Kidney (tissue), 14 donors: ENCODE data around the gene ARHGEF17. TPM values are rescaled to one million over a fixed set of nuclear protein-coding genes. Genes with fewer than 3 reads are reported as not detected.

Experiments
- DNase-seq, 5 donors: peaks; one replicate each; pipeline ENCODE4 v3.0.0-alpha.2; 2013 to 2020
- FAIRE-seq: peaks from 2 replicates; lab custom pipeline; 2012; peaks lifted over from hg19 to GRCh38; lab: Jason Lieb, UNC
- H3K27ac ChIP-seq, 2 donors: one replicate each; pipeline ENCODE4 v1.7.0; 2013; ENCODE audit warnings: low read depth in 2 of 2, low read length in 2 of 2, inconsistent platforms in 1 of 2
- H3K27me3 ChIP-seq: one replicate; pipeline ENCODE4 v1.7.1; 2013; ENCODE audit warnings: low read length, inconsistent platforms; ENCODE audit not compliant: control insufficient read depth, insufficient read depth
- H3K36me3 ChIP-seq, 3 donors: one replicate each; pipeline versions ENCODE4 v1.7.0 to v1.7.1; 2013; ENCODE audit warnings: low read length in 3 of 3, control low read depth in 1 of 3, inconsistent platforms in 1 of 3; ENCODE audit not compliant: insufficient read depth in 3 of 3, control insufficient read depth in 2 of 3
- H3K4me1 ChIP-seq, 3 donors: one replicate each; pipeline versions ENCODE4 v1.7.0 to v1.7.1; 2013; ENCODE audit warnings: low read length in 3 of 3, inconsistent platforms in 1 of 3, low read depth in 1 of 3; ENCODE audit not compliant: control insufficient read depth in 2 of 3, insufficient read depth in 2 of 3
- H3K4me3 ChIP-seq, 3 donors: one replicate each; pipeline versions ENCODE4 v1.7.0 to v1.8.1; 2013; ENCODE audit warnings: low read length in 3 of 3, control low read depth in 1 of 3, inconsistent platforms in 1 of 3
- H3K9ac ChIP-seq, 3 donors: one replicate each; pipeline versions ENCODE4 v1.7.0 to v1.7.1; 2013; ENCODE audit warnings: low read length in 3 of 3, control low read depth in 1 of 3, inconsistent platforms in 1 of 3
- H3K9me3 ChIP-seq, 3 donors: one replicate each; pipeline versions ENCODE4 v1.7.0 to v1.7.1; 2013; ENCODE audit warnings: low read length in 3 of 3, control low read depth in 1 of 3, inconsistent platforms in 1 of 3; ENCODE audit not compliant: control insufficient read depth in 2 of 3, insufficient read depth in 1 of 3
- CTCF ChIP-seq: IDR thresholded peaks from 3 replicates; pipeline ENCODE4 v1.5.1; 2012; ENCODE audit warnings: mild to moderate bottlenecking, moderate library complexity, borderline replicate concordance; ENCODE audit not compliant: insufficient read depth; ENCODE audit errors: extremely low read depth
- intact Hi-C: fragments of 100-400 bp; cut with DNase I; formaldehyde crosslinking; loops from one replicate; pipeline ENCODE4 v1.11.1; 2022
- polyA plus RNA-seq: library from polyadenylated mRNA; stranded (reverse); fragments of 350-450 nt; fragmentation: Illumina TruSeq; extraction: RNeasy Lipid Tissue Mini Kit (QIAGEN cat#74804); gene quantifications from one replicate; pipeline ENCODE4 v1.2.3, GENCODE V29; 2014; ENCODE audit warnings: low read depth, low replicate concordance; ENCODE audit not compliant: insufficient read depth
- total RNA-seq: library from RNA; stranded (reverse); fragmentation: NEBNext Ultra II Directional; extraction: Animal tissue kit (Norgen Biotek cat#: 25700); gene quantifications from one replicate; pipeline ENCODE4 v1.2.1, GENCODE V29; 2021
- donor health status: control.
- donor health status: control.
- donor health status: control.
- donor health status: control.
- donor health status: control.
- donor health status: DM: yes; HTN: yes; CAD: no.
- donor health status: Normal renal cell carcinoma (clear cell type).

The ARHGEF17 gene
- total and polyA plus RNA-seq, 2 donors from 2014 or later: 36.6 to 68.2 TPM

DNA sequence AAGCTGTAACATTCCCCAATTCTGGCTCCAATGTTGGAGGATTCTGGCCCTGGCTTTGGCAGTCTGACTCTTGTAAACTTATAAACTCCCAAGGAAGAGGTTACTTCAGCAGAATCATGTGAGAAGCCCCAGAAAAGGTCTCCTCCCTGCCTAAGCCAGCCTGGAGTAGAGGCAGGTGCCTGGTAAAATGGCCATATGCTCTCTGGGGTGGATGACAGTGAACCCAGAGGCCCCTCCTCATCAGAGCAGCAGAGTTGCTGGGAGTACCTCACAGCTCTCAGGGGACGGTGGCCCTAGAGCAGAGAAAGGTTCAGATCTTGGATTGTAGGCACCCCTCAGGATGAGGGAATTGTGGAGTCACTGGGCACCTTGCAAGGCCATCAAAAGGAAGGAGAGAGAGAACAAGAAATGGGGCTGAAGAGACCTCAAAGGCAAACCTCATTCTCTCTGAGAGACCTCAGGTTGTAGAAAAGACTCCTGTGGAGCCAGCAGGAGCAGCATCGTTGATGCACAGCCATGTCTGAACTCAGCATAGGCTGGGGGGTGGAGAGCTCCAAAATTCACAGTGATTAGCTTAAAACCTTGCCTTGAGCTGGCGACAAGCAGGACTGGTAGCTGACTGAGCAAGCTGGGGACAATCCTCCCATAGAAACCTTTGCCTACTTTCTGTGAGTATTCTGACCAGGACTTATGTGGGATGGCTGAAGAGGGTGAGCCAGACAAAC lies 40.8 kb upstream of the ARHGEF17 start:
- no peak for FAIRE-seq
- H3K27ac ChIP-seq: no peak overlapping the region
- H3K4me1 ChIP-seq: peaks cover 0 to 30% (median 18%) of the 10 kb centered on the region in 3 donors
- peak in 2 of 5 donors; percentile 6 to 19 for DNase-seq
- no peaks in the 10 kb centered on the region for H3K9me3 ChIP-seq
- intact Hi-C loops: no loop called here
- TF ChIP-seq CTCF: no peak
- no peaks in the 10 kb centered on the region for H3K36me3 ChIP-seq
- H3K9ac ChIP-seq: no peak overlapping the region
- peaks cover 4% of the 10 kb centered on the region for H3K27me3 ChIP-seq
- H3K4me3 ChIP-seq: no peak overlapping the region

DNA sequence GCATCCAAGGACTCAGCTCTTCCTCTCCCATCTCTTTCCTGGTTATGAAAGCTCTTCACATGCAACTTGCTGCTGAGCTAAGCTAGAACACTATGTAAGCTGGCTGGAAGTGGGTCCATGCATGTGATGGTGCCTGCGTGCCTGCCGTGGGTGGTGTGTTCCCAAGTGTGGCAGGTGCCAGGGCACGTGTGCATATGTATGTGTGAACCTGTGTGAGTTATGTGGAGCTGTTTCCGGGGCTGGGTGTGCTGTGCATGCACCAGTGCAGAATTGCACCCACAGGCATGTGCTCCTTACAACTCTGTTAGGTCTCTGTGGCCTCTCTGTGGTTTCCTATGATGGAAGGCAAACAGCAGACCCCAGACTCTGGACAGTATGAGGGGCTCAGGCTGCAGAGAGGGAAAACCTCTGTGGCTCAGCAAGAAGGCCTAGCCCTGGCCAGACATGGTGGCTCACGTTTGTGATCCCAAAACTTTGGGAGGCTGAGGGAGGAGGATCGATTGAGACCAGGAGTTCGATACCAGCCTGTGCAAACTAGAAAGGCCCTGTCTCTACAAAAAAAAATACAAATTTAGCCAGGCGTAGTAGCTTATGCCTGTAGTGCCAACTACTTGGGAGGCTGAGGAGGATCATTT lies 40.1 kb upstream of the ARHGEF17 start:
- no peak overlapping the region for H3K4me3 ChIP-seq
- no peak overlapping the region for H3K27ac ChIP-seq
- H3K9ac ChIP-seq: no peak overlapping the region
- no peaks in the 10 kb centered on the region for H3K36me3 ChIP-seq
- DNase-seq: peak in 2 of 5 donors; percentile 7 to 18
- TF ChIP-seq CTCF: no peak
- H3K9me3 ChIP-seq: no peaks in the 10 kb centered on the region
- FAIRE-seq: no peak
- peaks cover 0 to 30% (median 18%) of the 10 kb centered on the region in 3 donors for H3K4me1 ChIP-seq
- H3K27me3 ChIP-seq: peaks cover 4% of the 10 kb centered on the region
- intact Hi-C loops: no loop called here

- intact Hi-C loops: no loop called here
- TF ChIP-seq CTCF: no peak
- peak in 2 of 5 donors; percentile 8 to 25 for DNase-seq
- no peak overlapping the region for H3K4me3 ChIP-seq
- peaks cover 4% of the 10 kb centered on the region for H3K27me3 ChIP-seq
- H3K9ac ChIP-seq: no peak overlapping the region
- peak overlapping the region in 1 of 2 donors; percentile 7 for H3K27ac ChIP-seq
- peaks cover 0 to 33% (median 18%) of the 10 kb centered on the region in 3 donors for H3K4me1 ChIP-seq
- no peak for FAIRE-seq
- no peaks in the 10 kb centered on the region for H3K9me3 ChIP-seq
- H3K36me3 ChIP-seq: no peaks in the 10 kb centered on the region
These were observed 39.3 kb upstream of the ARHGEF17 start for GRCh38 chr11:73268671-73269271.
